ENCODE measurements around the gene BAIAP2L1. TPM values are rescaled to one million over a fixed set of nuclear protein-coding genes. Genes with fewer than 3 reads are reported as not detected.
"Not testable (repeated sequence)": the region's sequence is repeated elsewhere in the genome, so short reads cannot be mapped to it uniquely, and the experiment has no call there.

The BAIAP2L1 gene, protein sequence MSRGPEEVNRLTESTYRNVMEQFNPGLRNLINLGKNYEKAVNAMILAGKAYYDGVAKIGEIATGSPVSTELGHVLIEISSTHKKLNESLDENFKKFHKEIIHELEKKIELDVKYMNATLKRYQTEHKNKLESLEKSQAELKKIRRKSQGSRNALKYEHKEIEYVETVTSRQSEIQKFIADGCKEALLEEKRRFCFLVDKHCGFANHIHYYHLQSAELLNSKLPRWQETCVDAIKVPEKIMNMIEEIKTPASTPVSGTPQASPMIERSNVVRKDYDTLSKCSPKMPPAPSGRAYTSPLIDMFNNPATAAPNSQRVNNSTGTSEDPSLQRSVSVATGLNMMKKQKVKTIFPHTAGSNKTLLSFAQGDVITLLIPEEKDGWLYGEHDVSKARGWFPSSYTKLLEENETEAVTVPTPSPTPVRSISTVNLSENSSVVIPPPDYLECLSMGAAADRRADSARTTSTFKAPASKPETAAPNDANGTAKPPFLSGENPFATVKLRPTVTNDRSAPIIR
- 6.5 TPM for total RNA-seq

DNA sequence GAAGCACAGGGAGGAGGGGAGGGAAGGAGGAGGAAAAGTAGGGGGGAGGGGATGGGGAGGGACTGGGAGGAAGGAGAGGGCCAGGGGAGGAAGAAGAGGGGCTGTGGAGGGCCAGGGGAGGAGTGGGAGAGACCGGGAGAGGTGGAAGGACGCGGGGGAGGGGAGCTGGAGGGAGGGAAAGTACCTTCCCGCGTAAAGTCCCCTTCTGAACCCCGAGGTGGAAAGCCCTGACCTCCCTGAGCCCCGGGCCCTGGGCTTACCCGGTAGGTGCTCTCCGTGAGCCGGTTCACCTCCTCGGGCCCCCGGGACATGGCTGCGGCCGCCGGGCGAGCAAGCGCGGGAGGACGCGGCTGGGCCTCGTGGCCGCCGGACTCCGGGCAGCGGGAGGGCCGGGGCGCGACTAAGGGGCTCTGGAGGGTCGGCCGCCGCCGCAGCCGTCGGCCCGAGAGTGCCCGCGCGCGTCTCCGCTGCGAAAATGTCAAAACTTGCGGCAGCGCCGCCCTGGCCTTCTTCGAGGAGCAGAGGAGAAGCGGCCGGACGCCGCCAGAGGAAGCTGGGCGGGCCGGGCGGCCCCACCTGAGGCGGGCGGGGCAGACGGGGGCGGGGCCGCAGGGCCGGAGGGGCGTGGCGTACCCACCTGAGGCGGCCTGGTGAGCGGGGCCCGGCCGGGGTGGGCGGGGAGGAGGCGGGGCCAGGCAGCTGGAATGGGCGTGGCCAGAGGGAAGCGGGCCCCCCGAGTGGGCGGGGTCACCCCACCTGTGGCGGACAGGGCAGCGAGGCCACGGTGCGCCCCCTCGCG, at the start of gene BAIAP2L1:
TSS of gene BAIAP2L1 (minus strand) at position 549 of the 799 bp plus-strand sequence. CDS start at position 311, 238 bp downstream.
- peak; percentile 91 for DNase-seq

GRCh38 chr7:98448766-98449165, 47.9 kb upstream of the BAIAP2L1 start:
- DNase-seq: no peak

- DNase-seq: not testable (repeated sequence)
These were observed 40.1 kb upstream of the BAIAP2L1 start for GRCh38 chr7:98440992-98441391.

DNA sequence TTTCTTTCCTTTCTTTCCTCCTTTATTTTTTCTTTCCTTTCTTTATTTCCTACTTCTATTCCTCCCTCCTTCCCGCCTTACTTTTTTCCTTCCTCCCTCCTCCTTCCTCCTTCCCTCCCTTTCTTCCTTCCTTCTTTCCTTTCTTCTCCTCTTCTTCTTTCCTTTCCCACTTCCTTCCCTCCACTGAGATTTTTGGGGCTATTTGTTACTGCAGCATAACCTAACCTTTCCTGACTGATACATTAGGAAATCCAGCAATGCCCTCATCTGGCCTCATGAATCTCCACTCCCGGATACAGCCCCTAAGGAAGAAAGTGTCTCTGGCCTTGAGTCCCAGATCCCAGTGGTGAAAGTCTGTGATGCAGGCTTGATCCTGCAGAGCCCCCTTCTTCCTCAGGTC, 38.6 kb upstream of the BAIAP2L1 start:
- DNase-seq: no peak

GRCh38 chr7:98434087-98434486, 33.2 kb upstream of the BAIAP2L1 start:
- no peak for DNase-seq

- DNase-seq: no peak
These were observed 28.9 kb upstream of the BAIAP2L1 start for GRCh38 chr7:98429799-98430198.

GRCh38 chr7:98423043-98423442, 22.2 kb upstream of the BAIAP2L1 start:
- DNase-seq: no peak

- peak; percentile 59 for DNase-seq
These were observed 20.2 kb upstream of the BAIAP2L1 start for GRCh38 chr7:98420966-98421612.

GRCh38 chr7:98419988-98420387, 19.1 kb upstream of the BAIAP2L1 start:
- not testable (repeated sequence) for DNase-seq

DNA sequence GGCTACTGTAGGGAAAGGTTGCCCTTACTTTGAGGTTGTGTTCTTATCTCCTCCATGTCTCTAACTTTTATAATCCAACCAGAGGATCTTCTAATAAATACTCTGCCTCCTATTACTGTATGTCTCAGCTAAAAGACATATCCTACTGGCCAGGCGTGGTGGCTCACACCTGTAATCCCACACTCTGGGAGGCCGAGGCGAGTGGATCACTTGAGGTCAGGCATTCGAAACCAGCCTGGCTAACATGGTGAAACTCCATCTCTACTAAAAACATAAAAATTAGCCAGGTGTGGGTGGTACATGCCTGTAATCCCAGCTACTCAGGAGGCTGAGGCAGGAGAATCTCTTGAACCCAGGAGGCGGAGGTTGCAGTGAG, 18.4 kb upstream of the BAIAP2L1 start:
- not testable (repeated sequence) for DNase-seq

DNA sequence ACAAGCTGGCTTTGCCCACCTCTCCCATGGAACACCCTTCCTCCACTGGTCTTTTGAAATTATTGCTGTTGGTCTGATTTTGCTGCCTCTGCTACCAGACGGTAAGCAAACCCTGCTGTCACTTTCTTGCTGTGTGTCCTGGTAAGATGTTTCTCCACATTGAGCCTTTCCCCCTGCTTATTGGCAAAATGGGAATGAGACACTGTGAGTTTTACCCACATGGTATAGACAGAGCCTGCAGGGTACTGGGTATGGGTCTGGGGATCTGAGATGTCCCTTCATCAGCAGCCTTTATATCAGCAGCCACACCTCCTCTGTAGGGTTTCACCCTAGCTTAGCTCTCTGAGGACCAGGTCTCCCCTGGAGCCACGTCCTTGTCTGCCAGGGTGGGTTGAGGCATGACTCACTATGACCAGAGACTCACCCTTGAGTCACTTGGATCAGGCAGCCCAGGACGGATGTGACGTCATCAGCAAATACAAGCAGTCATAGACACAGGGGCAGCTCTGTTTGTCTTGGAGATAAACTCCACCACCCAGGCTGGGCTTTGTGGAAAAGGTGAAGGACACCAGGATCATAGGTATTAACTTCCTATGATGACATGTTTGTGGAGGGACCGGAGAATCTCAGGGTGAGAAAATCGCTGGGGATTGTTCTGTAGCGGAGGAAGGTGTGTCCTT, 17.9 kb upstream of the BAIAP2L1 start:
- DNase-seq: no peak

GRCh38 chr7:98418271-98418635, 17.4 kb upstream of the BAIAP2L1 start:
- no peak for DNase-seq

DNA sequence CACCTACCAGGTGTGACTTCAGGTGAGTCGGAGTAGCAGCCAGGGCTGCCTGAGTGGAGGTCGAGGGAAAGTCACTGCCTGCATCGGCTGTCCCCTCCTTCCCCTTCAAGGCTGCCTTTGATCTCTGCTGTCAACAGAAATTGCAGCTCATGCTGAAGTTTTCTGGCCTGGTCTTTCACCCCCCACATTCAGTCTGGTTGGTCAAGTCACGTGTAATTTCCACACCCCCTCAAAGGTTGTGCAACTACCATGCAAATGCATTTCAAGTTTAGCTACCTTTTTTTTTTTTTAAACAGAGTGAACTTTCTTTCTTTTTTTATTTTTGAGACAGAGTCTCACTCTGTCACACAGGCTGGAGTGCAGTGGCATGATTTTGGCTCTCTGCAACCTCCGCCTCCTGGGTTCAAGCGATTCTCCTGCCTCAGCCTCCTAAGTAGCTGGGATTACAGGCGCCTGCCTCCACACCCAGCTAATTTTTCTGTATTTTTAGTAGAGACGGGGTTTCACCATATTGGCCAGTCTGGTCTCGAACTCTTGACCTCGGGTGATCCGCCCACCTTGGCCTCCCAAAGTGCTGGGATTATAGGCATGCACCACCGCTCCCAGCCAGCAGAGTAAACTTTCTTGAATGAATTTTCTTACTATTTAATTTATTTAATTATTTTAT, 16.8 kb upstream of the BAIAP2L1 start:
- DNase-seq: not testable (repeated sequence)

DNA sequence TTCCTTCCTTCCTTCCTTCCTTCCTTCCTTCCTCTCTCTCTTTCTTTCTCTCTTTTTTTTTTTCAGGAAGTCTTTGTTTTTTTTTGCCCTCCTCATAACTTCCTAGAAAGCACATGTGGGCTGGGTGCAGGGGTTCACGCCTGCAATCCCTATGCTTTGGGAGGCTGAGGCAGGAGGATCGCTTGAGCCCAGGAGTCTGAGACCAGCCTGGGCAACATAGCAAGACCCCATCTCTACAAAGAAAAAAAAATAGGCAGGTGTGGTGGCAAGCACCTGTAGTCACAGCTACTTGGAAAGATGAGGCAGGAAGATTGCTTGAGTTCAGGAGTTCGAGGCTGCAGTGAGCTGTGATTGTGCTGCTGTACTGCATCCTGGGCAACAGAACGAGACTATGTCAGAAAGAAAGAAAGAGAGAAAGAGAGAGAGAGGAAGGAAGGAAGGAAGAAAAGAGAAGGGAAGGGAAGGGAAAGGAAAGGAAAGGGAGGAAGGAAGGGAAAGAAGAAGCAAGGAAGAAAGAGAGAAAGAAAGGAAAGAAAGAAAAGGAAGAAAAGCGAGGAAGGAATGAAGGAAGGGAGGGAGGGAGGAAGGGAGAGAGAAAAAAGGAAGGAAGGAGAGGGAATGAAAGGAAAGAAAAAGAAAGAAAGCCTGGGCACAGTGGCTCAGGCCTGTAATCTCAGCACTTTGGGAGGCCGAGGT, 13.5 kb upstream of the BAIAP2L1 start:
- DNase-seq: no peak

- DNase-seq: not testable (repeated sequence)
These were observed 12.8 kb upstream of the BAIAP2L1 start for GRCh38 chr7:98413655-98414054.

DNA sequence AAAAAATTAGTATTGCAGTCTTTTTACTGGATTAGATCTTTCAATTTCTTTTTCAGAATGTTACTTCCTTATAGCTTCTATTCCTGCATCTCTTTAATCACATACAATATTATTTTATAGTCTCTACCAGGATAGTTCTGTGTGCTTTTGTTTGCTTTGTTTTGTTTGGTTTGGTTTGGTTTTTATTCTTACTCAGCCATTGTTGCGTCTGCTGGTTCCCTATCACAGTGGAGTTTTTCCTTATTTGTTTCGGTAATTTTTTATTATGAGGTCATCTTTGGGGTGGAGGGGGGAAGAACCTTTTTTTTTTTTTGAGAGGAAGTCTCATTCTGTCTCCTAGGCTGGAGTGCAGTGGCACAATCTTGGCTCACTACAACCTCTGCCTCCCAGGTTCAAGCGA, 9.0 kb upstream of the BAIAP2L1 start:
- no peak for DNase-seq

DNA sequence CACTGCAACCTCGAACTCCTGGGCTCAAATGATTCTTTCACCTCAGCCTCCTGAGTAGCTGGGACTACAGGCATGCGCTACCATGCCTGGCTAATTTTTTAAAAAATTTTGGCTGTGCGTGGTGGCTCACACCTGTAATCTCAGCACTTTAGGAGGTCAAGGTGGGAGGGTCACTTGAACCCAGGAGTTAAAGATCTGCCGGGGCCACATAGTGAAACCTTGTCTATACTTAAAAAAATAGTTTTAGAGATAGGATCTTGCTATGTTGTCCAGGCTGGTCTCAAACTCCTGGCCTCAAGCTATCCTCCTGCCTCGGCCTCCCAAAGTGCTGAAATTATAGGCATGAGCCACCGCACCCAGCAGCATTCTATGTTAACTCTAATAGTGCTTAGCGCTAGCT, 7.3 kb upstream of the BAIAP2L1 start:
- DNase-seq: not testable (repeated sequence)

GRCh38 chr7:98406827-98407226, 5.9 kb upstream of the BAIAP2L1 start:
- DNase-seq: no peak

- DNase-seq: no peak
These were observed 4.0 kb upstream of the BAIAP2L1 start for GRCh38 chr7:98404840-98405239.

- DNase-seq: peak; percentile 20
These were observed 874 bp downstream of the BAIAP2L1 start for GRCh38 chr7:98399890-98400541.

All from tongue (tissue), 2 donors.